MM.1S (cell line): ENCODE results near the gene RPL10.

Source experiments
- CTCF ChIP-seq: fragments of 300-600 bp; sonication (generic); IDR thresholded peaks from 2 replicates; pipeline ENCODE4 v1.5.1; 2016; ENCODE audit warnings: antibody characterized with exemption, low read length, mixed read lengths
- EZH2 ChIP-seq: fragments of 300-600 bp; sonication (generic); optimal IDR thresholded peaks from 2 replicates; pipeline ENCODE3; 2017; ENCODE audit warnings: low read depth, mild to moderate bottlenecking, antibody characterized with exemption, low read length, mixed read lengths
- EZH2phosphoT487 ChIP-seq: fragments of 300-600 bp; sonication (generic); IDR thresholded peaks from 2 replicates; pipeline ENCODE4 v1.6.1; 2018; ENCODE audit warnings: antibody characterized with exemption, low read length

GRCh38 chrX:154380787-154381186, 17.4 kb upstream of the RPL10 start:
- TF ChIP-seq CTCF, result no peak
- no peak for TF ChIP-seq EZH2
- TF ChIP-seq EZH2phosphoT487, result no peak
